NCI-H2196 treated with DMSO at 0.1 percent for 48 hours (cell line): ENCODE measurements around the gene MYLK4.

Experiments used
- DNase-seq: peaks from one replicate; lab custom pipeline; 2025; ENCODE audit not compliant: unreplicated experiment; lab: John Stamatoyannopoulos, UW

Gene MYLK4

GRCh38 chr6:2634139-2634964 is 116.4 kb downstream of the MYLK4 start:
- DNase-seq: peak; percentile 74

GRCh38 chr6:2633736-2634135 is 117.0 kb downstream of the MYLK4 start:
- no peak for DNase-seq

- DNase-seq: no peak
These were observed 117.6 kb downstream of the MYLK4 start for GRCh38 chr6:2632976-2633584.

- DNase-seq: no peak
These were observed 118.4 kb downstream of the MYLK4 start for GRCh38 chr6:2632368-2632767.

GRCh38 chr6:2630891-2631571 is 119.7 kb downstream of the MYLK4 start:
- no peak for DNase-seq

GRCh38 chr6:2630359-2630758 is 120.4 kb downstream of the MYLK4 start:
- no peak for DNase-seq

GRCh38 chr6:2626401-2626800 is 124.3 kb downstream of the MYLK4 start:
- DNase-seq: no peak

- no peak for DNase-seq
These were observed 125.1 kb downstream of the MYLK4 start for GRCh38 chr6:2625581-2625980.

GRCh38 chr6:2624177-2624576 is 126.5 kb downstream of the MYLK4 start:
- DNase-seq: no peak

GRCh38 chr6:2623295-2623694 is 127.4 kb downstream of the MYLK4 start:
- no peak for DNase-seq

- DNase-seq: no peak
These were observed 128.1 kb downstream of the MYLK4 start for GRCh38 chr6:2622671-2623070.

GRCh38 chr6:2619651-2620050 is 131.1 kb downstream of the MYLK4 start:
- DNase-seq: no peak

GRCh38 chr6:2617729-2618128 is 133.0 kb downstream of the MYLK4 start:
- DNase-seq: no peak

GRCh38 chr6:2616811-2617210 is 133.9 kb downstream of the MYLK4 start:
- DNase-seq: no peak

- DNase-seq: no peak
These were observed 135.5 kb downstream of the MYLK4 start for GRCh38 chr6:2615251-2615650.

- no peak for DNase-seq
These were observed 135.9 kb downstream of the MYLK4 start for GRCh38 chr6:2614846-2615245.

GRCh38 chr6:2614155-2614554 is 136.6 kb downstream of the MYLK4 start:
- no peak for DNase-seq
